Measurements from ENCODE around the gene IPO13.

Gene IPO13

DNA sequence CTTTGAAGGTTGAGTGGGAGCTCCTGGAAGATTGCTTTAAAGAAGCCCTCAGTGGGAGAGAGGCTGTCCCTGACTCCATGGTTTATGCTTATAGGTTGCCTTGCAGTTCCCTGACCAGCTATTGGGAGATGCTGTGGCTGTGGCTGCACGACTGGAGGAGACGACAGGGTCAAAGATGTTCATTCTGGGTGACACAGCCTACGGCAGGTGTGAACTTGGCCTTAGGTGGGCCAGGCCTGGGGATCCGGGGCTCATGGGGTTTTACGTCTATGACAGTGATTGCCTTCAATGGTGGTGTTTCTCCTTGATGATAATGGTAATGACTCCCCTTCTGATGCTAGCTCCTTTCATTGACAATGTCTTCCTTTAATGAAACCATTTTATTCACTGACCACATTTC is 23.8 kb downstream of the IPO13 start:
- peak overlapping the region; percentile 54 for H3K27ac ChIP-seq
- ChIA-PET POLR2A (ENCODE audit: low non-redundant PET) (no interaction called here), CTCF (interaction anchor here (0.6 to 1.1 kb wide), 5 partner anchors 10 to 36 kb away, joined by 3 read pairs; no protein-coding TSS in a partner anchor)

DNA sequence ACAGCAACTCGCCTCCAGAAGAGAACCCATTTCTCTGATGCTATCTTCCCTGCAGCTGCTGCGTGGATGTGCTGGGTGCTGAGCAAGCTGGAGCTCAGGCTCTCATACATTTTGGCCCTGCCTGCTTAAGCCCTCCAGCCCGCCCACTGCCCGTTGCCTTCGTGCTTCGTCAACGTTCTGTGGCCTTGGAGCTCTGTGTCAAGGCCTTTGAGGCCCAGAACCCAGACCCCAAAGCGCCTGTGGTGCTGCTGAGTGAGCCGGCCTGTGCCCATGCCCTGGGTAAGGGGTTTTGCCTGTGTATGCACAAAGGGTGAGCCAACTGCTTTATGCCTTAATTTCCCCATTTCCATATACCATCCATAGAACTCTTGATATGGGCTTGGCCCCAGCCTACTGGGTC is 24.2 kb downstream of the IPO13 start:
- TF ChIP-seq, protein P1, sequence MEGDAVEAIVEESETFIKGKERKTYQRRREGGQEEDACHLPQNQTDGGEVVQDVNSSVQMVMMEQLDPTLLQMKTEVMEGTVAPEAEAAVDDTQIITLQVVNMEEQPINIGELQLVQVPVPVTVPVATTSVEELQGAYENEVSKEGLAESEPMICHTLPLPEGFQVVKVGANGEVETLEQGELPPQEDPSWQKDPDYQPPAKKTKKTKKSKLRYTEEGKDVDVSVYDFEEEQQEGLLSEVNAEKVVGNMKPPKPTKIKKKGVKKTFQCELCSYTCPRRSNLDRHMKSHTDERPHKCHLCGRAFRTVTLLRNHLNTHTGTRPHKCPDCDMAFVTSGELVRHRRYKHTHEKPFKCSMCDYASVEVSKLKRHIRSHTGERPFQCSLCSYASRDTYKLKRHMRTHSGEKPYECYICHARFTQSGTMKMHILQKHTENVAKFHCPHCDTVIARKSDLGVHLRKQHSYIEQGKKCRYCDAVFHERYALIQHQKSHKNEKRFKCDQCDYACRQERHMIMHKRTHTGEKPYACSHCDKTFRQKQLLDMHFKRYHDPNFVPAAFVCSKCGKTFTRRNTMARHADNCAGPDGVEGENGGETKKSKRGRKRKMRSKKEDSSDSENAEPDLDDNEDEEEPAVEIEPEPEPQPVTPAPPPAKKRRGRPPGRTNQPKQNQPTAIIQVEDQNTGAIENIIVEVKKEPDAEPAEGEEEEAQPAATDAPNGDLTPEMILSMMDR (conservative IDR thresholded peaks at IDR 0.05; ENCODE audit: low read depth): no peak
- POLR2A ChIA-PET (ENCODE audit: low non-redundant PET): no interaction called here
- no peak for DNase-seq (ENCODE audit: low spot score)
- CTCF ChIA-PET: interaction anchor here (0.6 to 1.1 kb wide), 5 partner anchors 9 to 36 kb away, joined by 3 read pairs; no protein-coding TSS in a partner anchor
- no peak overlapping the region for H3K27ac ChIP-seq

More for the DNA sequence above, 23.8 kb downstream of the IPO13 start:
- DNase-seq (ENCODE audit: low spot score): no peak
- TF ChIP-seq, protein P1 (conservative IDR thresholded peaks at IDR 0.05; ENCODE audit: low read depth): no peak

DNA sequence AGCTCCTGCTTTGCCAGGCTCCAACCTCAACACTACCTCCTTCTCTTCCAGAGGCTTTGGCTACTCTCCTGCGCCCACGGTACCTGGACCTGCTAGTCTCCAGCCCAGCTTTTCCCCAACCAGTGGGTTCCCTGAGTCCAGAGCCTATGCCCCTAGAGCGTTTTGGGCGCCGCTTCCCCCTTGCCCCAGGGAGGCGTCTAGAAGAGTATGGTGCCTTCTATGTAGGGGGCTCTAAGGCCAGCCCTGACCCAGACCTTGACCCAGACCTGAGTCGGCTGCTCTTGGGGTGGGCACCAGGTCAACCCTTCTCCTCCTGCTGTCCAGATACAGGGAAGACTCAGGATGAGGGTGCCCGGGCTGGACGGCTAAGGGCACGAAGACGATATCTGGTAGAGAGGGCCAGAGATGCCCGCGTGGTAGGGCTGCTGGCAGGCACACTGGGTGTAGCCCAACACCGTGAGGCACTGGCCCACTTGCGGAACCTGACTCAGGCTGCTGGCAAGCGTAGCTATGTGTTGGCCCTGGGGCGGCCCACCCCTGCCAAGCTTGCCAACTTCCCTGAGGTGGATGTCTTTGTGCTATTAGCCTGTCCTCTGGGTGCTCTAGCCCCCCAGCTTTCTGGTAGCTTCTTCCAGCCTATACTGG is 24.7 kb downstream of the IPO13 start:
- no peak overlapping the region for H3K27ac ChIP-seq
- ChIA-PET CTCF (no interaction called here), POLR2A (ENCODE audit: low non-redundant PET) (no interaction called here)
- no peak for DNase-seq (ENCODE audit: low spot score)
- TF ChIP-seq, protein P1 (conservative IDR thresholded peaks at IDR 0.05; ENCODE audit: low read depth): no peak

DNA sequence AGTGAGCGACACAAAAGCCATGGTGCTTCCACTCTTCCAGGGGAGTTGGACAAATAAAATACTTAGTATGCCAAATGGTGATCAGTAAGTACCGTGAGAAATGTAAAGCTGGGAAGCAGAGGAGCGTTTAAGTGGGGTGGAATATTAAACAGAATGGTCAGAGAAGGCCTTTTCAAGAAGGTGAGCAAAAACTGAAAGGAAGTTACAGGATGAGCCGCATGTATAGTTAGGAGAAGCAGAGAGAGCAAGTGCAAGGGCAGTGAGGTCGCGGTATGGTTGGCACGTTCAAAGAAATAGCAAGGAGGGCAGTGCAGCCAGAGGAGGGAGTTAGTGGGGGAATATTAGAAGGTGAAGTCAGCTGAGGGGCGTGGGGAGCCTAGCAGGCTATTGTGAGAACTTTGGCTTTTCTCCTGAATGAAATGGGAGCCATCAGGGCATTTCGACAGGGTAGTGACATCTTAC is 27.3 kb downstream of the IPO13 start:
- ChIA-PET POLR2A (ENCODE audit: low non-redundant PET) (no interaction called here), CTCF (interaction anchor here (1.2 kb wide), 1 partner anchor 40 kb away, joined by 3 read pairs; no protein-coding TSS in a partner anchor)
- DNase-seq (ENCODE audit: low spot score): peak; percentile 32
- TF ChIP-seq, protein P1 (conservative IDR thresholded peaks at IDR 0.05; ENCODE audit: low read depth): no peak
- H3K27ac ChIP-seq: peak overlapping the region; percentile 90

DNA sequence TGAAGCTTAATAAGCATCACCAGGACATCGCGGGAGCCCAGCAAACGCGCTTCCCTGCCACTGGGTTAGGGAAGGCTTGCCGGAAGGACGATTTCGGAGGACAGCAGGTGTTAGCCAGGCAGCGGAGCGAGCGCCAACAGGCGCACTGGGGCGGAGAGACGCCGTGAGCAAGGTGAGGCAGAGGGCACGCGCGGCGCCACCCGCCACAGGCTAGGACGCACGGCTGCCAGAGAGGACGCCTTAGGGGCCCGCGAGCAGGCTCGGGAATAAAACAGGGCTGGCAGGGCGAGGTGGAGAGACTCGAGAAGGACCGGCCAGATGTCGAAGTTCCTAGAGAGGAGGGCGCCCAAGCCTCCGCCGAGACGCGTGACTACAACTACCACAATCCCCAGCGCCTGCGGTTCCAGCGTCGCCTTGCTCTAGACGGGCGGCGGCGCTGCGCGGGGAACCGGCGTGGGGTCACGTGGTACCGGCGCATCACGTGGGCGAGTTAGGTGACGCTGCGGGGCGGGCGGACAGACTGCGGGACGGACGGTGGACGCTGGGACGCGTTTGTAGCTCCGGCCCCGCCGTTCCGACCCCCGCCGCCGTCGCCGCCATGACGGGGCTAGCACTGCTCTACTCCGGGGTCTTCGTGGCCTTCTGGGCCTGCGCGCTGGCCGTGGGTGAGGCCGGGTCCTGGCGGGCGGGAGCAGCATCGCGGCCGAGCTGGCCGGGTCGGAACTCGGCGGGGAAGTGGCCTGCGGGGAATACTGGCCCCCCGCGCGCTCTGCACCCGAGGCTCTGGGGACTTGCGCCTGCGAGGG is 27.9 kb downstream of the IPO13 start, which contains the start of gene ATP6V0B:
Gene ATP6V0B, plus strand, starts transcription at position 518 of the 806 bp plus-strand sequence. Its CDS starts 81 bp downstream, at position 599.
- CTCF ChIA-PET: interaction anchor here (1.2 kb wide), 2 partner anchors 40 to 44 kb away, joined by 3 read pairs; no protein-coding TSS in a partner anchor

More for the DNA sequence above, 27.9 kb downstream of the IPO13 start, which contains the start of gene ATP6V0B:
- H3K27ac ChIP-seq: peak within 1 kb of the TSS; percentile 90
- POLR2A ChIA-PET (ENCODE audit: low non-redundant PET): interaction anchor here (0.5 to 0.7 kb wide), 2 partner anchors 15 to 30 kb away, joined by 3 to 5 read pairs; no protein-coding TSS in a partner anchor
- TF ChIP-seq, protein P1 (conservative IDR thresholded peaks at IDR 0.05; ENCODE audit: low read depth): no peak
- DNase-seq (ENCODE audit: low spot score): peak; percentile 94
